H1 (cell line): Measurements from ENCODE around the gene GNG7. TPM values are rescaled to one million over a fixed set of nuclear protein-coding genes. Genes with fewer than 3 reads are reported as not detected.

Experiments used
- CTCF ChIA-PET: fragments of 300-600 bp; sonication (Branson Sonifier 250); formaldehyde crosslinking; loops from one replicate; lab custom pipeline; 2021; ENCODE audit not compliant: partially characterized antibody; lab: Charles Lee
- POLR2A ChIA-PET: fragments of 300-600 bp; sonication (Branson Sonifier 250); formaldehyde crosslinking; loops from one replicate; lab custom pipeline; 2021; ENCODE audit warnings: inconsistent platforms; ENCODE audit not compliant: partially characterized antibody; lab: Charles Lee
- DNase-seq, 2 experiments: peaks; one replicate each; pipeline versions ENCODE4 v3.0.0 to v3.0.0-alpha.2; 2010 to 2022; ENCODE audit warnings: low spot score in 2 of 2, low read depth in 1 of 2, mixed read lengths in 1 of 2
- FAIRE-seq: peaks from 2 replicates; lab custom pipeline; 2011; peaks lifted over from hg19 to GRCh38; lab: Jason Lieb, UNC
- H2AFZ ChIP-seq: 2 replicates; pipeline ENCODE4 v1.8.1; 2012; ENCODE audit warnings: low read length, inconsistent platforms
- H2AK5ac ChIP-seq: 2 replicates; pipeline ENCODE4 v1.6.1; 2013; ENCODE audit warnings: low read depth, low read length
- H2BK120ac ChIP-seq: replicated peaks from 2 replicates; pipeline ENCODE3; 2013; ENCODE audit warnings: low read depth, low read length, inconsistent platforms
- H2BK12ac ChIP-seq: 2 replicates; pipeline ENCODE4 v1.6.1; 2013; ENCODE audit warnings: low read depth, low read length
- H2BK15ac ChIP-seq: 2 replicates; pipeline ENCODE4 v1.6.1; 2013; ENCODE audit warnings: low read length
- H2BK20ac ChIP-seq: 2 replicates; pipeline ENCODE4 v1.6.1; 2013; ENCODE audit warnings: low read length
- H2BK5ac ChIP-seq: 2 replicates; pipeline ENCODE4 v1.6.1; 2013; ENCODE audit warnings: low read depth, low read length
- H3K14ac ChIP-seq: 2 replicates; pipeline ENCODE4 v1.6.1; 2013; ENCODE audit warnings: inconsistent platforms; ENCODE audit not compliant: insufficient read length
- H3K18ac ChIP-seq: 2 replicates; pipeline ENCODE4 v1.6.1; 2013; ENCODE audit warnings: low read length; ENCODE audit errors: extremely low read depth
- H3K23ac ChIP-seq: 2 replicates; pipeline ENCODE4 v1.6.1; 2013; ENCODE audit warnings: inconsistent platforms; ENCODE audit not compliant: insufficient read length
- H3K23me2 ChIP-seq: 2 replicates; pipeline ENCODE4 v1.6.1; 2013; ENCODE audit warnings: low read depth, low read length
- H3K27ac ChIP-seq: 2 replicates; pipeline ENCODE4 v1.6.1; 2011; ENCODE audit warnings: low read depth, low read length, inconsistent platforms
- H3K27me3 ChIP-seq, 4 experiments: replicated peaks in 1 of 4; 1 replicate in 1 of 4; 2 replicates in 3 of 4; pipeline versions ENCODE4 v1.6.1 to v1.8.1; 2011 to 2013; ENCODE audit warnings: low read length in 3 of 4, mild to moderate bottlenecking in 3 of 4, inconsistent platforms in 2 of 4, mixed read lengths in 2 of 4, moderate library complexity in 1 of 4; ENCODE audit not compliant: control insufficient read depth in 3 of 4, insufficient read depth in 3 of 4; ENCODE audit errors: extremely low read depth in 1 of 4
- H3K36me3 ChIP-seq, 4 experiments: 2 replicates each; pipeline versions ENCODE4 v1.6.1 to v1.8.1; 2011 to 2013; ENCODE audit warnings: mild to moderate bottlenecking in 4 of 4, low read length in 3 of 4, moderate library complexity in 2 of 4, control low read depth in 1 of 4, inconsistent platforms in 1 of 4; ENCODE audit not compliant: insufficient read depth in 4 of 4, control insufficient read depth in 2 of 4
- H3K4ac ChIP-seq: replicated peaks from 2 replicates; pipeline ENCODE3; 2013; ENCODE audit warnings: low read length, low read depth, mixed read lengths, inconsistent platforms; ENCODE audit not compliant: insufficient read length
- H3K4me1 ChIP-seq, 4 experiments: replicated peaks in 1 of 4; 1 replicate in 1 of 4; 2 replicates in 3 of 4; pipeline versions ENCODE4 v1.6.1 to v1.8.1; 2011 to 2013; ENCODE audit warnings: low read length in 3 of 4, inconsistent platforms in 2 of 4, mixed read lengths in 1 of 4; ENCODE audit not compliant: insufficient read depth in 4 of 4, control insufficient read depth in 3 of 4
- H3K4me2 ChIP-seq, 2 experiments: 2 replicates each; pipeline versions ENCODE4 v1.6.1 to v1.8.1; 2011 to 2013; ENCODE audit warnings: low read depth in 2 of 2, low read length in 2 of 2, control low read depth in 1 of 2, inconsistent platforms in 1 of 2, mild to moderate bottlenecking in 1 of 2; ENCODE audit not compliant: insufficient read depth in 1 of 2
- H3K4me3 ChIP-seq, 4 experiments: fragments of 200-600, 300-600 bp in 1 of 4; sonication (generic), shearing (Covaris generic), sonication (Bioruptor Twin) in 1 of 4; 2 replicates each; pipeline versions ENCODE4 v1.5.1 to v1.8.1; 2011 to 2016; ENCODE audit warnings: low read length in 4 of 4, low read depth in 3 of 4, control low read depth in 2 of 4, inconsistent platforms in 2 of 4, mild to moderate bottlenecking in 2 of 4, mixed read lengths in 1 of 4, moderate library complexity in 1 of 4; ENCODE audit not compliant: insufficient read depth in 2 of 4; ENCODE audit errors: extremely low read depth in 1 of 4
- H3K56ac ChIP-seq: replicated peaks from 2 replicates; pipeline ENCODE3; 2013; ENCODE audit warnings: low read depth, mild to moderate bottlenecking, mixed read lengths, low read length, inconsistent platforms; ENCODE audit not compliant: insufficient read length
- H3K79me1 ChIP-seq: 2 replicates; pipeline ENCODE4 v1.6.1; 2013; ENCODE audit warnings: low read depth, low read length, control low read depth
- H3K79me2 ChIP-seq, 2 experiments: 2 replicates each; pipeline versions ENCODE4 v1.6.1 to v1.8.1; 2012 to 2013; ENCODE audit warnings: low read length in 2 of 2, mild to moderate bottlenecking in 2 of 2, inconsistent platforms in 1 of 2; ENCODE audit not compliant: insufficient read depth in 2 of 2, control insufficient read depth in 1 of 2
- H3K9ac ChIP-seq, 4 experiments: replicated peaks in 1 of 4; 1 replicate in 1 of 4; 2 replicates in 3 of 4; pipeline versions ENCODE4 v1.6.1 to v1.8.1; 2011 to 2013; ENCODE audit warnings: low read depth in 3 of 4, low read length in 3 of 4, control low read depth in 2 of 4, mild to moderate bottlenecking in 2 of 4, moderate library complexity in 2 of 4, inconsistent platforms in 1 of 4; ENCODE audit errors: extremely low read depth in 1 of 4
- H3K9me3 ChIP-seq, 2 experiments: 2 replicates each; pipeline versions ENCODE4 v1.6.1 to v1.8.1; 2012 to 2013; ENCODE audit warnings: mild to moderate bottlenecking in 2 of 2, moderate library complexity in 2 of 2, control low read depth in 1 of 2, inconsistent platforms in 1 of 2, low read depth in 1 of 2, low read length in 1 of 2, mixed read lengths in 1 of 2; ENCODE audit not compliant: insufficient read depth in 2 of 2
- H4K20me1 ChIP-seq, 2 experiments: replicated peaks in 1 of 2; 2 replicates each; pipeline versions ENCODE3 to v1.8.1; 2011 to 2013; ENCODE audit warnings: inconsistent platforms in 2 of 2, low read length in 2 of 2, mild to moderate bottlenecking in 1 of 2; ENCODE audit not compliant: insufficient read depth in 2 of 2, control insufficient read depth in 1 of 2
- H4K5ac ChIP-seq: 2 replicates; pipeline ENCODE4 v1.6.1; 2013; ENCODE audit warnings: low read length, low read depth, mixed read lengths, inconsistent platforms; ENCODE audit not compliant: insufficient read length
- H4K8ac ChIP-seq: 2 replicates; pipeline ENCODE4 v1.8.0; 2013; ENCODE audit warnings: mild to moderate bottlenecking, moderate library complexity, low read length, inconsistent platforms; ENCODE audit not compliant: insufficient read depth; ENCODE audit errors: extremely low read depth
- H4K91ac ChIP-seq: replicated peaks from 2 replicates; pipeline ENCODE3; 2013; ENCODE audit warnings: low read length, mixed read lengths, inconsistent platforms; ENCODE audit not compliant: insufficient read length
- EP300 ChIP-seq, 2 experiments: IDR thresholded peaks; 1 replicate in 1 of 2; 2 replicates in 1 of 2; pipeline ENCODE4 v1.6.1; 2011 to 2012; ENCODE audit warnings: low read depth in 2 of 2, low read length in 2 of 2, mild to moderate bottlenecking in 2 of 2, borderline replicate concordance in 1 of 2, inconsistent platforms in 1 of 2, moderate library complexity in 1 of 2
- RFX5 ChIP-seq: IDR thresholded peaks from 2 replicates; pipeline ENCODE4 v1.6.1; 2011; ENCODE audit warnings: low read depth, low read length, improper control_type of control experiment, borderline replicate concordance
- SAP30 ChIP-seq: fragments of 300-600 bp; sonication (generic); IDR thresholded peaks from 2 replicates; pipeline ENCODE4 v1.7.1; 2012; ENCODE audit warnings: low read length, moderate library complexity, mild to moderate bottlenecking, inconsistent platforms; ENCODE audit not compliant: insufficient read depth, insufficient replicate concordance
- SIX5 ChIP-seq: IDR thresholded peaks from 2 replicates; pipeline ENCODE4 v1.6.1; 2011; ENCODE audit warnings: mild to moderate bottlenecking, low read depth, low read length
- TAF7 ChIP-seq: optimal IDR thresholded peaks from 2 replicates; pipeline ENCODE3; 2011; ENCODE audit warnings: low read depth, mild to moderate bottlenecking, inconsistent platforms, low read length, moderate library complexity, borderline replicate concordance
- WGBS, 2 experiments: shearing (Covaris generic) in 1 of 2; methylation state at CpG; one replicate each; pipeline versions ENCODE4 v1.1.6 to v1.1.7; 2013 to 2015; ENCODE audit warnings: low lambda C conversion rate in 2 of 2, mixed read lengths in 2 of 2, inconsistent platforms in 1 of 2, low coverage in 1 of 2, missing lambda C conversion rate in 1 of 2; ENCODE audit not compliant: insufficient replicate concordance in 2 of 2, insufficient coverage in 1 of 2, insufficient read length in 1 of 2; ENCODE audit errors: extremely low coverage in 1 of 2, missing lambda C conversion rate in 1 of 2; 5-methylcytosine and 5-hydroxymethylcytosine counted together
- polyA plus RNA-seq, 7 experiments: library from polyadenylated mRNA; depleted of rRNA in 3 of 7; stranded (reverse) in 5 of 7; unstranded in 2 of 7; fragments of >200 nt in 5 of 7; fragments of 200-250 nt in 2 of 7; gene quantifications; 1 replicate in 5 of 7; 2 replicates in 1 of 7; 4 replicates in 1 of 7; pipeline versions ENCODE4 v1.2.1 to v1.2.3, GENCODE V29; 2011 to 2013; ENCODE audit warnings: missing spikeins in 2 of 7, mixed read lengths in 2 of 7
- total RNA-seq: library from RNA; stranded (reverse); fragmentation: NEBNext Ultra II Directional; extraction: Animal tissue kit (Norgen Biotek cat#: 25700); gene quantifications from 2 replicates; pipeline ENCODE4 v1.2.1, GENCODE V29; 2021

The GNG7 gene
- total and polyA plus RNA-seq, 2 of the 8 experiments (the other 6 are each of a cell fraction or from before 2014, with no cell fraction given): 2.8 to 7.8 TPM

DNA sequence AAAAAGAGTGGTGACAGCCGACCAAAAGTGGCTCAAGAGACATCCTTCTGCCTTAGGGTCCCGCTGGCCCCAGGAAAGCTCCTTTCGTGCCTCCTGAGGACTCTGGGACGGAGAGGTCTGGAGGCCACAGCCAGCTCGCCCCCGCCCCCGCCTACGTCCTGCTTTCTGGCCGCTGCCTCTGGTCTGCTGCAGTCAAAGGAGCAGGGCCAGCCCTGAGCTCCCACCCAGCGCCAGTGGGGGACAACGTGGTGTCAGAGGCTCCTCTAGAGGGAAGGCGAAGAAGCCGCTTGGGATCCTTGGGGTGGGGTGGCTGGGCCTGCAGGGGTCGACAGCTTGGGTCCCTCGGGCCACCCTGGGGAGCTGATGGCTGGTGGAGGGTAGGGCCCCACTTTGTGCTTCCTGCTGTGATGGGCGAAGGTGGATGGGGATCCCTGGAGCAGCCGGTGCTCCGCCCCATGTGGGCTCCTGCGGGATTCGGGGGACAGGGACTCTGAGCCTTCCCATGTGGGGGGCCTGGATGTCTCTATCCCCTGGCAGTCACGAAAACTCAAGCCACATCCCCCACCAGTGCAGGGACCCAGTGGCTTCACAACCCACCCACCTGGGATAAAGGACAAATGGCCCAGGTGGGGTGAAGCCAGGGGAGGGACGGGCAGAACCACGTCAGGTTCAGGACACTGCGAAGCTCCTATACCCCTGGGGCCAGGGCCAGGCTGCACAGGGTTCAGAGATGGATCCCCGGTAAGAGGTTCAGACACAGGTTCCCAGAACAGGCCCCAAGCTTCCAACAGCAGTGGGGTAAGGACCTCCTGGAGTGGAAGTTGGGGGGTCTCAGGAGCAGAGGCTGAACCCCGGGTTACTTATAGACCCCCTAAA lies 27.7 kb upstream of the GNG7 start:
- TF ChIP-seq RFX5: no peak
- no peak for TF ChIP-seq TAF7
- TF ChIP-seq EP300 (IDR thresholded peaks at IDR 0.05; ENCODE audit: borderline replicate concordance in 1 of 2, low read depth in 2 of 2, low read length in 2 of 2): no peak
- no peak for TF ChIP-seq SAP30
- TF ChIP-seq SIX5: no peak
- Histone ChIP-seq H2AFZ (no peak overlapping the region), H2AK5ac (no peak overlapping the region), H3K4me3 (no peak overlapping the region), H3K9me3 (no peaks in the 10 kb centered on the region), H3K27me3 (no peaks in the 10 kb centered on the region; a peak in 2 of 7 replicates), H4K20me1 (peaks cover 2 to 15% of the 10 kb centered on the region in 2 experiments), H3K56ac (no peak overlapping the region), H3K4me2 (no peak overlapping the region), H3K4me1 (peaks cover 0 to 5% (median 0%) of the 10 kb centered on the region in 4 experiments; a peak in 1 of 7 replicates), H3K14ac (no peak overlapping the region), H2BK120ac (no peak overlapping the region), H3K9ac (no peak overlapping the region), H3K36me3 (peaks cover 0 to 12% (median 0%) of the 10 kb centered on the region in 4 experiments; a peak in 3 of 8 replicates), H3K4ac (no peak overlapping the region), H3K27ac (no peak overlapping the region), H2BK5ac (no peak overlapping the region), H2BK20ac (no peak overlapping the region), H3K23ac (no peak overlapping the region), H3K79me2 (no peaks in the 10 kb centered on the region), H4K91ac (no peak overlapping the region), H3K23me2 (no peaks in the 10 kb centered on the region), H2BK12ac (no peak overlapping the region), H3K18ac (no peak overlapping the region), H3K79me1 (no peaks in the 10 kb centered on the region), H4K5ac (no peak overlapping the region), H2BK15ac (no peak overlapping the region), H4K8ac (no peak overlapping the region)
- no peak for DNase-seq
- CTCF ChIA-PET: interaction anchor here (0.6 to 3.0 kb wide), 3 partner anchors 82 to 690 kb away, joined by 3 to 14 read pairs (median 4); no protein-coding TSS in a partner anchor
- no peak for FAIRE-seq
- 88% methylated on average over 26 of the region's 26 CpGs; no CpG with 5 or more reads in 1 of the 2 experiments for WGBS, 2 experiments
- POLR2A ChIA-PET: interaction anchor here (0.6 to 1.2 kb wide), 5 partner anchors 16 to 460 kb away, joined by 3 read pairs; no protein-coding TSS in a partner anchor
